Melanocyte of skin (primary cell): ENCODE measurements around the gene ZNF280B. TPM values are rescaled to one million over a fixed set of nuclear protein-coding genes. Genes with fewer than 3 reads are reported as not detected.

Experiments
- total RNA-seq, 2 donors: library from RNA; depleted of rRNA; stranded (reverse); fragments of >200 nt; gene quantifications; 2 replicates each; pipeline ENCODE4 v1.2.3, GENCODE V29; 2012

The ZNF280B gene, protein sequence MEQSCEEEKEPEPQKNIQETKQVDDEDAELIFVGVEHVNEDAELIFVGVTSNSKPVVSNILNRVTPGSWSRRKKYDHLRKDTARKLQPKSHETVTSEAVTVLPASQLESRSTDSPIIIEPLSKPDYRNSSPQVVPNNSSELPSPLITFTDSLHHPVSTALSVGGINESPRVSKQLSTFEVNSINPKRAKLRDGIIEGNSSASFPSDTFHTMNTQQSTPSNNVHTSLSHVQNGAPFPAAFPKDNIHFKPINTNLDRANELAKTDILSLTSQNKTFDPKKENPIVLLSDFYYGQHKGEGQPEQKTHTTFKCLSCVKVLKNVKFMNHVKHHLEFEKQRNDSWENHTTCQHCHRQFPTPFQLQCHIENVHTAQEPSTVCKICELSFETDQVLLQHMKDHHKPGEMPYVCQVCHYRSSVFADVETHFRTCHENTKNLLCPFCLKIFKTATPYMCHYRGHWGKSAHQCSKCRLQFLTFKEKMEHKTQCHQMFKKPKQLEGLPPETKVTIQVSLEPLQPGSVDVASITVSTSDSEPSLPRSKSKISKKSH
- total RNA-seq = 1 to 10 TPM; 8.3 TPM

DNA sequence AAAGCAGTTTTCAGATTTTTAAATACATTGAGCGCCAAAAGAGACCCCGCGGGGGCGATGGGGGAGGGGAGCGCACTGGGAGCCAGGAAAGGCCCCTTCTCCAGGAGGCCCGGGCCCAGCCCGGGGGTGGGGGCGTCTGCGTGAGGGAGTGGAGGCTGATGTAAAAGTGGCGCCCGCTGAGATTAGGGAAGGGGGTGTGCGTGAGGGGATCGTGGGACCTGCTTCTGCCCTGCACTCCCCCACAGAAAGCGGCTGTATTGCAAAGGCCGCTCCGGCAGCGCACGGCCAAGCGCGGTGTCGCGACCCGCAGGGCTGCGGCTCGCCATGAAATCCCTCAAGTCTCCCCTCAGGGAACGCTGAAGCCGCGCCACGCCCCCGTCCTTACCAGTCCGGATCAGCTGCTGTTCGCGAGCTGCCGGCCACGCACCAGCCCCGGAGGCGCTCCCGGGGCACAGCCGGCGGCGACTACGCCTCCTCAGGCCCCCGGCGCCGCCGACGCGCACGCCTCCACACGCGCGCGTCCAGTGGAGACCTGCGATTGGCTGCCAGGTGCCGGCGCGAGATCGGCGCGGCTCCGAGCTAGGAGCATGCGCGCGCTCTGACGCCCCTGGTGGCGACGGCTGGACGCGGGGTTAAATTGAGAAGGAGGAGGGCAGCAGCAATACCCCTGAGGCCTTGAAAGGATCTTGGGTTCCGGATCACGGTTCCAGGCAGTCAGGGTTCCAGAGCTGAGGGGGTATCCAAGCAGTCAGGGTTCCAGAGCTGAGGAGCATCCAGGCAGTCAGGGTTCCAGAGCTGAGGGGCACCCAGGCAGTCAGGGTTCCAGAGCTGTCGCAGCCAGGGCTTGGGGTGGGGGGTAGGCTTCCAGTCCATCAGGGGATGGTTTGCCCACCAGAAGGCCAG, at the start of gene ZNF280B:
TSS of gene ZNF280B (minus strand) at position 469 of the 903 bp plus-strand sequence. CDS start 19,344 bp downstream, outside the sequence.

DNA sequence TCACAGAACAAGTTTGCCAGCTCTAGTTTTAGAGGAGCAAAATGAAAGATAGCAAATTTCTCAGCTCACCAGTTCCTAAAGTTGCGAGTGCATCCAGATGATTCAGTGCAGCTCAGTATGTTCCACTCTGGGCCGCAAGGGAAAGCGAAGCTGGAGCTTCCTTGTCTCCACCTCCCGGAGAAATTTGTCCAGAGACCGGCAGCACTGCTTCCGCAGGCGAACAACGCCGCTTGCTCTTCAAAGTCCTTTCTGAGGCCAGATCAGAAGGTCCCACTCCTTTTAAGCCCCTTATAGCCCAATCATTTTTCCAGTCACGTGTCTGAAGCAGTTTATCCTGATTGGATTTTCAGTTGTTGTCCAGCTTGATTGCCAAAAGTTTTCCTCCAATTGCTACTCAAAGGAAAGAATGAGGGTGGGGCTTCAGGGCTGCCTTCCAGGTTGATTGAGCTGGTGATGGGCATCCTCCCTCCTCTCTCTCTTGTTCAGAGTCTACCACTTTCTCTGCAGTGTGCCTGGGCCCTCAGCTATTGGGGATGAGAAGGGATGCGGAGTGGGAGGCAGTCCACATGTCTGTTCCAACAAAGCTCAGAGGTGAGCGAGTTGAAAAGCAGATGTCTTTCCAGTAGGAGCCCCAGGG, 11.6 kb upstream of the ZNF280B start, which contains the start of gene ZNF280A:
TSS of gene ZNF280A (minus strand) at position 251 of the 637 bp plus-strand sequence. CDS start 4,640 bp downstream, outside the sequence.

Other genes with a start within 250 kb of the ZNF280B start
- gene ZNF280A, start 11.5 kb upstream of the ZNF280B start, total RNA-seq = 1 to 10 TPM in 1 of 2 donors, under 1 TPM in 1; 0.33 to 2.1 TPM
- gene PRAME, start 50.5 kb upstream of the ZNF280B start, total RNA-seq = under 1 TPM in 1 of 2 donors, not detected in 1; 0.34 TPM
- not detected for gene GGTLC2, start 135.9 kb upstream of the ZNF280B start, total RNA-seq